Measurements from ENCODE around the gene GNAQ. TPM values are rescaled to one million over a fixed set of nuclear protein-coding genes. Genes with fewer than 3 reads are reported as not detected.
A peak's percentile ranks its signal among the peaks of the same experiment; 100 is the strongest.

Gene GNAQ
- total and polyA plus RNA-seq, 4 donors, result 24.6 to 86.2 (median 51.4) TPM

- ATAC-seq (ENCODE audit: insufficient read depth, low FRiP score) (peak; percentile 41), DNase-seq (no peak)
- H3K4me3 ChIP-seq, result no peak overlapping the region
- no peaks in the 10 kb centered on the region for H3K9me3 ChIP-seq (ENCODE audit: control insufficient read depth in 4 of 4, insufficient read depth in 3 of 4, low read length in 3 of 4)
- H3K9ac ChIP-seq (ENCODE audit: insufficient read depth in 1 of 2, low read length in 2 of 2), result no peak overlapping the region
- peaks cover 0 to 6% (median 2%) of the 10 kb centered on the region in 4 donors for H3K36me3 ChIP-seq (ENCODE audit: control insufficient read depth in 4 of 4, insufficient read depth in 4 of 4, low read length in 4 of 4)
- H3K27me3 ChIP-seq (ENCODE audit: control insufficient read depth in 3 of 3, insufficient read depth in 3 of 3, low read length in 2 of 3), result peaks cover 0 to 2% (median 0%) of the 10 kb centered on the region in 3 donors
- H3K27ac ChIP-seq (ENCODE audit: low read depth in 1 of 2, low read length in 1 of 2), result no peak overlapping the region
- no peak for TF ChIP-seq CTCF (IDR thresholded peaks at IDR 0.05; ENCODE audit: control extremely low read depth, extremely low read depth)
- H3K4me1 ChIP-seq (ENCODE audit: control insufficient read depth in 5 of 5, insufficient read depth in 5 of 5, low read length in 5 of 5), result peaks cover 0 to 7% (median 5%) of the 10 kb centered on the region in 5 donors
Measured at GRCh38 chr9:77926371-77926878, 105.2 kb downstream of the GNAQ start.

DNA sequence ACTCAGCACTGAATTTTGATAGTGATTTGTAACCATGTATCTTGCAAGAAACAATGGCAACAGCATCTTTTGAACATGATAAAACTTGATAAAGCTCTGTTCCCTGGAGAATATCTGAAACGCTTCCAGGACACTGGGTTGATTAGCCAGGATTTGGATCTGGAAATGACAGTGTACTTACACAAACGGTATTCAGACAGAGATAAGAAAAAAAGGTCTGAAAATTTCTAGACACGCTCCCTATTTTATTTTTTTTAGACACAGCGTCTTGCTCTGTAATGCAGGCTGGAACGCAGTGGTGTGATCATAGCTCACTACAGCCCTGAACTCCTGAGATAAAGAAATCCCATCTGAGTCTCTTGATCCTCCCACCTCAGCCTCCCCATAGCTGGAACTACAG is 109.0 kb downstream of the GNAQ start:
- Histone ChIP-seq H3K27ac (ENCODE audit: low read depth in 1 of 2, low read length in 1 of 2) (no peak overlapping the region), H3K4me1 (ENCODE audit: control insufficient read depth in 5 of 5, insufficient read depth in 5 of 5, low read length in 5 of 5) (peaks cover 0 to 7% (median 0%) of the 10 kb centered on the region in 5 donors), H3K9me3 (ENCODE audit: control insufficient read depth in 4 of 4, insufficient read depth in 3 of 4, low read length in 3 of 4) (no peaks in the 10 kb centered on the region), H3K27me3 (ENCODE audit: control insufficient read depth in 3 of 3, insufficient read depth in 3 of 3, low read length in 2 of 3) (peaks cover 0 to 2% (median 0%) of the 10 kb centered on the region in 3 donors), H3K4me3 (no peak overlapping the region), H3K9ac (ENCODE audit: insufficient read depth in 1 of 2, low read length in 2 of 2) (no peak overlapping the region), H3K36me3 (ENCODE audit: control insufficient read depth in 4 of 4, insufficient read depth in 4 of 4, low read length in 4 of 4) (peaks cover 0 to 7% (median 5%) of the 10 kb centered on the region in 4 donors)
- ATAC-seq (ENCODE audit: insufficient read depth, low FRiP score), result no peak
- WGBS, 2 donors, result 76 to 89% methylated on average over 5 of the region's 5 CpGs
- TF ChIP-seq CTCF (IDR thresholded peaks at IDR 0.05; ENCODE audit: control extremely low read depth, extremely low read depth), result no peak
- DNase-seq, result no peak

DNA sequence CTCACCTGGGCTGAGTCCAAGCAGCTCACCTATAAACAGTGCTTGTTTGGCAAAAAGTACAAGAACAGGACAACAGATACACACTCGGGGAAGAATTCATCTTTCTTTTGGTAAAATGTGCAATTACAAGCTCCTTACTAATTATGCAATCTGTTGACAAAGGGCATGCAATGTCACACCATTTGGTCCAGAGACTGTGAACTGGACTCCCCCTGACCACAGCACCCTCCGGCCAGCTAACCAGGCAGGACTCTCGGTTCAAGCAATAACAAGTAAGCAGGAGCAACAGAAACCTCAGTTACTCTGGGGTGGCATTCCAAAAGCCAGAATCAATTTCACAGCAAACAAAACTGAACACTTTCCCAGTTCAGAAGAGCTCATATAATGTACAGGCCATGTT is 113.8 kb downstream of the GNAQ start:
- peak overlapping the region in 1 of 2 donors; percentile 5 for H3K9ac ChIP-seq (ENCODE audit: insufficient read depth in 1 of 2, low read length in 2 of 2)
- peaks cover 0 to 2% (median 0%) of the 10 kb centered on the region in 3 donors for H3K27me3 ChIP-seq (ENCODE audit: control insufficient read depth in 3 of 3, insufficient read depth in 3 of 3, low read length in 2 of 3)
- DNase-seq (no peak), ATAC-seq (ENCODE audit: insufficient read depth, low FRiP score) (no peak)
- no peak overlapping the region for H3K4me3 ChIP-seq
- H3K36me3 ChIP-seq (ENCODE audit: control insufficient read depth in 4 of 4, insufficient read depth in 4 of 4, low read length in 4 of 4), result peaks cover 0 to 11% (median 5%) of the 10 kb centered on the region in 4 donors
- TF ChIP-seq CTCF (IDR thresholded peaks at IDR 0.05; ENCODE audit: control extremely low read depth, extremely low read depth), result no peak
- H3K9me3 ChIP-seq (ENCODE audit: control insufficient read depth in 4 of 4, insufficient read depth in 3 of 4, low read length in 3 of 4), result no peaks in the 10 kb centered on the region
- H3K4me1 ChIP-seq (ENCODE audit: control insufficient read depth in 5 of 5, insufficient read depth in 5 of 5, low read length in 5 of 5), result peaks cover 0 to 10% (median 5%) of the 10 kb centered on the region in 5 donors
- 44 to 69% methylated on average over 3 of the region's 3 CpGs for WGBS, 2 donors
- H3K27ac ChIP-seq (ENCODE audit: low read depth in 1 of 2, low read length in 1 of 2), result peak overlapping the region in 1 of 2 donors; percentile 52

GRCh38 chr9:77916820-77917219 is 114.8 kb downstream of the GNAQ start:
- DNase-seq (no peak), ATAC-seq (ENCODE audit: insufficient read depth, low FRiP score) (no peak)
- Histone ChIP-seq H3K36me3 (ENCODE audit: control insufficient read depth in 4 of 4, insufficient read depth in 4 of 4, low read length in 4 of 4) (peaks cover 0 to 8% (median 3%) of the 10 kb centered on the region in 4 donors), H3K4me1 (ENCODE audit: control insufficient read depth in 5 of 5, insufficient read depth in 5 of 5, low read length in 5 of 5) (peaks cover 0 to 10% (median 5%) of the 10 kb centered on the region in 5 donors), H3K4me3 (no peak overlapping the region), H3K9ac (ENCODE audit: insufficient read depth in 1 of 2, low read length in 2 of 2) (no peak overlapping the region), H3K9me3 (ENCODE audit: control insufficient read depth in 4 of 4, insufficient read depth in 3 of 4, low read length in 3 of 4) (no peaks in the 10 kb centered on the region), H3K27me3 (ENCODE audit: control insufficient read depth in 3 of 3, insufficient read depth in 3 of 3, low read length in 2 of 3) (no peaks in the 10 kb centered on the region), H3K27ac (ENCODE audit: low read depth in 1 of 2, low read length in 1 of 2) (no peak overlapping the region)
- no peak for TF ChIP-seq CTCF (IDR thresholded peaks at IDR 0.05; ENCODE audit: control extremely low read depth, extremely low read depth)
- 67 to 76% methylated on average over 3 of the region's 3 CpGs for WGBS, 2 donors
